Activated CD8-positive, alpha-beta memory T cell treated with anti-CD3 and anti-CD28 coated beads, Interleukin-2, amount 50 U/mL, for 1 hour (primary cell): ENCODE results near the gene SPTLC2.

Experiments used
- DNase-seq: peaks from one replicate; pipeline ENCODE4 v3.0.0-alpha.2; 2020; ENCODE audit errors: extremely low read depth

The SPTLC2 gene

GRCh38 chr14:77503138-77503537 lies 113.3 kb downstream of the SPTLC2 start:
- no peak for DNase-seq

GRCh38 chr14:77502109-77502782 lies 114.2 kb downstream of the SPTLC2 start:
- DNase-seq = no peak

- no peak for DNase-seq
Measured at GRCh38 chr14:77498984-77499527, 117.4 kb downstream of the SPTLC2 start.

- no peak for DNase-seq
Measured at GRCh38 chr14:77498120-77498979, 118.1 kb downstream of the SPTLC2 start, which contains the start of gene ISM2. ISM2 (minus strand) TSS chr14:77498816; CDS start chr14:77498793, 23 bp downstream.

GRCh38 chr14:77495334-77495733 lies 121.1 kb downstream of the SPTLC2 start:
- no peak for DNase-seq

GRCh38 chr14:77491056-77491455 lies 125.4 kb downstream of the SPTLC2 start:
- DNase-seq = no peak

- DNase-seq = no peak
Measured at GRCh38 chr14:77490347-77490986, 126.0 kb downstream of the SPTLC2 start.

- no peak for DNase-seq
Measured at GRCh38 chr14:77489041-77489440, 127.4 kb downstream of the SPTLC2 start.

- DNase-seq = no peak
Measured at GRCh38 chr14:77488558-77488957, 127.9 kb downstream of the SPTLC2 start.

GRCh38 chr14:77485901-77486678 lies 130.3 kb downstream of the SPTLC2 start:
- DNase-seq = no peak

GRCh38 chr14:77485256-77485655 lies 131.2 kb downstream of the SPTLC2 start:
- DNase-seq = no peak

- DNase-seq = no peak
Measured at GRCh38 chr14:77482422-77482821, 134.0 kb downstream of the SPTLC2 start.

- DNase-seq = no peak
Measured at GRCh38 chr14:77478796-77479195, 137.6 kb downstream of the SPTLC2 start.

- no peak for DNase-seq
Measured at GRCh38 chr14:77478029-77478428, 138.4 kb downstream of the SPTLC2 start.

- DNase-seq = no peak
Measured at GRCh38 chr14:77475432-77476115, 140.9 kb downstream of the SPTLC2 start.

GRCh38 chr14:77474479-77475177 lies 141.8 kb downstream of the SPTLC2 start:
- DNase-seq = no peak

GRCh38 chr14:77473921-77474320 lies 142.5 kb downstream of the SPTLC2 start:
- no peak for DNase-seq

- DNase-seq = no peak
Measured at GRCh38 chr14:77470224-77470870, 146.1 kb downstream of the SPTLC2 start.

- no peak for DNase-seq
Measured at GRCh38 chr14:77469539-77469938, 146.9 kb downstream of the SPTLC2 start.

- no peak for DNase-seq
Measured at GRCh38 chr14:77469067-77469505, 147.4 kb downstream of the SPTLC2 start.
